SK-N-SH (cell line): Measurements from ENCODE around the gene RAB15. TPM values are rescaled to one million over a fixed set of nuclear protein-coding genes. Genes with fewer than 3 reads are reported as not detected.

Experiments used
- CTCF ChIA-PET: fragments of 300-600, 350-600 bp; formaldehyde crosslinking; extraction: SDS; loops from one replicate; lab custom pipeline; 2021; lab: Yijun Ruan, JAX
- POLR2A ChIA-PET: fragments of 350-600 bp; sonication (Branson Sonifier 250); formaldehyde crosslinking; extraction: SDS; loops from one replicate; lab custom pipeline; 2020; ENCODE audit warnings: antibody characterized with exemption, inconsistent platforms; lab: Yijun Ruan, JAX
- DNase-seq: peaks from one replicate; pipeline ENCODE4 v3.0.0; 2012
- H2AFZ ChIP-seq: fragments of 200-600 bp; sonication (generic); 2 replicates; pipeline ENCODE4 v1.8.1; 2016; ENCODE audit warnings: antibody characterized with exemption, mild to moderate bottlenecking, low read depth
- H3F3A ChIP-seq: fragments of 200-600 bp; sonication (generic); replicated peaks from 2 replicates; pipeline ENCODE3; 2016; ENCODE audit warnings: antibody characterized with exemption, mild to moderate bottlenecking; ENCODE audit not compliant: insufficient read depth
- H3K27ac ChIP-seq, 2 experiments: fragments of 200-500 bp in 1 of 2; fragments of 200-600 bp in 1 of 2; sonication (Bioruptor generic) in 1 of 2; sonication (generic), shearing (Covaris generic) in 1 of 2; 2 replicates each; pipeline versions ENCODE4 v1.5.1 to v1.6.1; 2014 to 2016; ENCODE audit warnings: low read depth in 2 of 2, inconsistent platforms in 1 of 2, low read length in 1 of 2, mild to moderate bottlenecking in 1 of 2, mixed read lengths in 1 of 2
- H3K27me3 ChIP-seq: fragments of 200-600 bp; sonication (generic), shearing (Covaris generic); 2 replicates; pipeline ENCODE4 v1.6.1; 2016; ENCODE audit warnings: mixed run types; ENCODE audit not compliant: insufficient read depth
- H3K36me3 ChIP-seq, 2 experiments: fragments of 200-500 bp in 1 of 2; fragments of 200-600 bp in 1 of 2; sonication (Bioruptor generic) in 1 of 2; sonication (generic) in 1 of 2; replicated peaks in 1 of 2; 2 replicates each; pipeline versions ENCODE3 to v1.5.1; 2014 to 2016; ENCODE audit warnings: low read length in 1 of 2, mild to moderate bottlenecking in 1 of 2; ENCODE audit not compliant: insufficient read depth in 2 of 2, control insufficient read depth in 1 of 2
- H3K4me1 ChIP-seq, 2 experiments: fragments of 200-500 bp in 1 of 2; fragments of 200-600 bp in 1 of 2; sonication (Bioruptor generic) in 1 of 2; sonication (generic), shearing (Covaris generic) in 1 of 2; 2 replicates each; pipeline versions ENCODE4 v1.5.1 to v1.6.1; 2014 to 2016; ENCODE audit warnings: low read depth in 1 of 2, low read length in 1 of 2, mixed run types in 1 of 2; ENCODE audit not compliant: insufficient read depth in 2 of 2, control insufficient read depth in 1 of 2
- H3K4me2 ChIP-seq: fragments of 200-600 bp; sonication (generic), shearing (Covaris generic); 2 replicates; pipeline ENCODE4 v1.6.1; 2017; ENCODE audit warnings: mixed run types
- H3K4me3 ChIP-seq, 2 experiments: fragments of 200-500 bp in 1 of 2; fragments of 200-600 bp in 1 of 2; sonication (Bioruptor generic) in 1 of 2; sonication (generic), shearing (Covaris generic) in 1 of 2; 2 replicates each; pipeline versions ENCODE4 v1.5.1 to v1.8.1; 2014 to 2016; ENCODE audit warnings: low read depth in 2 of 2, inconsistent platforms in 1 of 2, low read length in 1 of 2, mild to moderate bottlenecking in 1 of 2, mixed read lengths in 1 of 2, moderate library complexity in 1 of 2
- H3K79me2 ChIP-seq: fragments of 200-600 bp; sonication (generic); 2 replicates; pipeline ENCODE4 v1.8.1; 2017; ENCODE audit warnings: mild to moderate bottlenecking; ENCODE audit not compliant: insufficient read depth
- H3K9ac ChIP-seq: fragments of 200-600 bp; sonication (generic); 2 replicates; pipeline ENCODE4 v1.6.1; 2017; ENCODE audit warnings: mixed run types
- H3K9me2 ChIP-seq: fragments of 200-600 bp; sonication (generic); 2 replicates; pipeline ENCODE4 v1.6.1; 2017; ENCODE audit warnings: mixed run types
- H3K9me3 ChIP-seq: fragments of 200-600 bp; sonication (generic); 2 replicates; pipeline ENCODE4 v1.6.1; 2017; ENCODE audit warnings: mixed run types, mild to moderate bottlenecking, moderate library complexity
- H4K20me1 ChIP-seq: fragments of 200-600 bp; sonication (generic); 2 replicates; pipeline ENCODE4 v1.6.1; 2017; ENCODE audit warnings: mild to moderate bottlenecking, mixed run types; ENCODE audit not compliant: insufficient read depth
- ELF1 ChIP-seq: IDR thresholded peaks from 2 replicates; pipeline ENCODE4 v1.4.0; 2012
- EP300 ChIP-seq, 2 experiments: IDR thresholded peaks; 2 replicates each; pipeline versions ENCODE4 v1.4.0 to v1.6.1; 2012; ENCODE audit warnings: borderline replicate concordance in 1 of 2, low read depth in 1 of 2, low read length in 1 of 2
- EZH2phosphoT487 ChIP-seq: fragments of 200-600 bp; sonication (generic); IDR thresholded peaks from 2 replicates; pipeline ENCODE4 v1.6.1; 2017; ENCODE audit warnings: low read depth, mixed run types, mild to moderate bottlenecking, antibody characterized with exemption, moderate library complexity, borderline replicate concordance
- FOXJ3 ChIP-seq: sonication (generic); formaldehyde crosslinking; IDR thresholded peaks from 2 replicates; pipeline ENCODE4 v1.5.1; 2020; ENCODE audit warnings: mild to moderate bottlenecking, missing genetic modification reagents
- GABPA ChIP-seq: IDR thresholded peaks from 2 replicates; pipeline ENCODE4 v1.4.0; 2012; ENCODE audit warnings: low read depth, mild to moderate bottlenecking
- MEF2A ChIP-seq: IDR thresholded peaks from 2 replicates; pipeline ENCODE4 v1.4.0; 2012; ENCODE audit warnings: low read depth, borderline replicate concordance
- NRF1 ChIP-seq: IDR thresholded peaks from 2 replicates; pipeline ENCODE4 v1.6.1; 2012; ENCODE audit warnings: low read depth, mild to moderate bottlenecking, low read length
- POLR2AphosphoS5 ChIP-seq: IDR thresholded peaks from 2 replicates; pipeline ENCODE4 v1.6.1; 2012; ENCODE audit warnings: low read depth, low read length
- TAF1 ChIP-seq: IDR thresholded peaks from 2 replicates; pipeline ENCODE4 v1.6.1; 2012; ENCODE audit warnings: low read depth, mild to moderate bottlenecking, low read length, moderate library complexity, borderline replicate concordance
- YY1 ChIP-seq: IDR thresholded peaks from 2 replicates; pipeline ENCODE4 v1.4.0; 2012; ENCODE audit warnings: low read depth, mild to moderate bottlenecking
- WGBS: methylation state at CpG from one replicate; pipeline ENCODE4 v1.1.6; 2017; ENCODE audit warnings: low lambda C conversion rate; 5-methylcytosine and 5-hydroxymethylcytosine counted together
- polyA plus RNA-seq, 3 experiments: library from polyadenylated mRNA; depleted of rRNA; stranded (reverse); fragments of >200 nt; gene quantifications; 2 replicates each; pipeline ENCODE4 v1.2.3, GENCODE V29; 2012
- TF ChIP-seq, protein P1 (sequence below): fragments of 150-350 bp; IDR thresholded peaks from 2 replicates; pipeline ENCODE4 v1.6.1; 2017; ENCODE audit warnings: antibody characterized with exemption, low read length, low read depth, borderline replicate concordance
- TF ChIP-seq, protein P2 (sequence below): IDR thresholded peaks from 2 replicates; pipeline ENCODE4 v1.4.0; 2012; ENCODE audit warnings: low read depth, borderline replicate concordance
- TF ChIP-seq, protein P3 (sequence below): IDR thresholded peaks from 2 replicates; pipeline ENCODE4 v1.4.0; 2012; ENCODE audit warnings: low read depth
- TF ChIP-seq, protein P4 (sequence below): fragments of 200-600 bp; sonication (generic); IDR thresholded peaks from 2 replicates; pipeline ENCODE4 v1.6.1; 2017; ENCODE audit warnings: antibody characterized with exemption, mild to moderate bottlenecking, moderate library complexity
- TF ChIP-seq, protein P5 (sequence below): IDR thresholded peaks from 2 replicates; pipeline ENCODE4 v1.6.1; 2012; ENCODE audit warnings: mild to moderate bottlenecking, low read depth, low read length, moderate library complexity

Gene RAB15
- polyA plus RNA-seq, 1 of the 3 experiments (the other 2 are of a cell fraction) = 14.2 TPM

DNA sequence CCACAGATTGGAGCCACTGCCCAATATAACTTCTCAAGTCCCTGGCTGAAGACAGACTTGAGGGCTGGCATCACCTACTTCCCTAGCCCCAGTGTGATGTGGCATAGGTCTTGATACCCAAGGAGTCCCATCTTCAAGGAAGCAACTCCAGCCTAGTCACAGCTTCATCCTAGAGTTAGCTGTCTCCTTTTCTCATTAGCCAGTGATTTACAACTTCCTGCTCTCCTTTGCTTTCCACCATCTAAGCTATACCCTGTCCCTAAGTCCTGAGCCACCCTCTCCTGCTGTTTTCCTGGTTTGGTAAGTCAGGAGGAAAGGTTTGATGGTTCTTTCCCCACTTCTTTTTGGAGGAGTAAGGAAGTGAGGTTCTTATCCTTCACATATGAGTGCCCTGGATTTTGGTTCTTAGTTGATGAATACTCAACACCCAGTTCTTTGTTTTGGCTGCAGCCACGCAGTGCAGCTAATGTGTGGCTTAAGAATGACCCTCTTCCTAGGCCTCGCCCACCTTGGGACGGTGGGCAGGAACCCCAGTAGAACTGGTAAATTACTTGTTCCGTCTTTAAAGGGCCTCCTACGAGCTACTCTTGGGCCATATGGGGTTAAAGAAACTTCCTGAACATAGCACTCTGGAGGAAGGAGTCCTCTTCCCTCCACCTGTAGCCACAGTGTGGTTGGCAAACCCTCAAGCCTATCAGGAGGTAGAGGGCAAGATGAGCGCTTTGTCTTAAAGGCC, 25.7 kb downstream of the RAB15 start:
- Histone ChIP-seq H3K79me2 (no peaks in the 10 kb centered on the region), H3K4me3 (no peak overlapping the region), H3K36me3 (peaks cover 0 to 34% of the 10 kb centered on the region in 2 experiments), H3K4me2 (no peak overlapping the region), H4K20me1 (no peaks in the 10 kb centered on the region), H3K27ac (no peak overlapping the region; a peak in 1 of 4 replicates), H3K27me3 (no peaks in the 10 kb centered on the region), H3K9me2 (no peaks in the 10 kb centered on the region), H3K9me3 (no peaks in the 10 kb centered on the region), H3K9ac (no peak overlapping the region), H2AFZ (no peak overlapping the region), H3K4me1 (peaks cover 0 to 7% of the 10 kb centered on the region in 2 experiments; a peak in 1 of 4 replicates), H3F3A (no peaks in the 10 kb centered on the region)
- no peak for DNase-seq
- POLR2A ChIA-PET = no interaction called here
- TF ChIP-seq POLR2AphosphoS5 (no peak), EP300 (IDR thresholded peaks at IDR 0.05; ENCODE audit: borderline replicate concordance in 1 of 2, low read depth in 1 of 2, low read length in 1 of 2) (no peak), EZH2phosphoT487 (no peak), GABPA (no peak), MEF2A (no peak), FOXJ3 (CRISPR knock-in tag) (no peak), TAF1 (no peak), ELF1 (no peak), YY1 (no peak), NRF1 (no peak)
- TF ChIP-seq, protein P1, sequence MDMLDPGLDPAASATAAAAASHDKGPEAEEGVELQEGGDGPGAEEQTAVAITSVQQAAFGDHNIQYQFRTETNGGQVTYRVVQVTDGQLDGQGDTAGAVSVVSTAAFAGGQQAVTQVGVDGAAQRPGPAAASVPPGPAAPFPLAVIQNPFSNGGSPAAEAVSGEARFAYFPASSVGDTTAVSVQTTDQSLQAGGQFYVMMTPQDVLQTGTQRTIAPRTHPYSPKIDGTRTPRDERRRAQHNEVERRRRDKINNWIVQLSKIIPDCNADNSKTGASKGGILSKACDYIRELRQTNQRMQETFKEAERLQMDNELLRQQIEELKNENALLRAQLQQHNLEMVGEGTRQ = no peak
- TF ChIP-seq, protein P2, sequence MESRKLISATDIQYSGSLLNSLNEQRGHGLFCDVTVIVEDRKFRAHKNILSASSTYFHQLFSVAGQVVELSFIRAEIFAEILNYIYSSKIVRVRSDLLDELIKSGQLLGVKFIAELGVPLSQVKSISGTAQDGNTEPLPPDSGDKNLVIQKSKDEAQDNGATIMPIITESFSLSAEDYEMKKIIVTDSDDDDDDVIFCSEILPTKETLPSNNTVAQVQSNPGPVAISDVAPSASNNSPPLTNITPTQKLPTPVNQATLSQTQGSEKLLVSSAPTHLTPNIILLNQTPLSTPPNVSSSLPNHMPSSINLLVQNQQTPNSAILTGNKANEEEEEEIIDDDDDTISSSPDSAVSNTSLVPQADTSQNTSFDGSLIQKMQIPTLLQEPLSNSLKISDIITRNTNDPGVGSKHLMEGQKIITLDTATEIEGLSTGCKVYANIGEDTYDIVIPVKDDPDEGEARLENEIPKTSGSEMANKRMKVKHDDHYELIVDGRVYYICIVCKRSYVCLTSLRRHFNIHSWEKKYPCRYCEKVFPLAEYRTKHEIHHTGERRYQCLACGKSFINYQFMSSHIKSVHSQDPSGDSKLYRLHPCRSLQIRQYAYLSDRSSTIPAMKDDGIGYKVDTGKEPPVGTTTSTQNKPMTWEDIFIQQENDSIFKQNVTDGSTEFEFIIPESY = no peak
- TF ChIP-seq, protein P3, sequence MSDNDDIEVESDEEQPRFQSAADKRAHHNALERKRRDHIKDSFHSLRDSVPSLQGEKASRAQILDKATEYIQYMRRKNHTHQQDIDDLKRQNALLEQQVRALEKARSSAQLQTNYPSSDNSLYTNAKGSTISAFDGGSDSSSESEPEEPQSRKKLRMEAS = no peak
- TF ChIP-seq, protein P4, sequence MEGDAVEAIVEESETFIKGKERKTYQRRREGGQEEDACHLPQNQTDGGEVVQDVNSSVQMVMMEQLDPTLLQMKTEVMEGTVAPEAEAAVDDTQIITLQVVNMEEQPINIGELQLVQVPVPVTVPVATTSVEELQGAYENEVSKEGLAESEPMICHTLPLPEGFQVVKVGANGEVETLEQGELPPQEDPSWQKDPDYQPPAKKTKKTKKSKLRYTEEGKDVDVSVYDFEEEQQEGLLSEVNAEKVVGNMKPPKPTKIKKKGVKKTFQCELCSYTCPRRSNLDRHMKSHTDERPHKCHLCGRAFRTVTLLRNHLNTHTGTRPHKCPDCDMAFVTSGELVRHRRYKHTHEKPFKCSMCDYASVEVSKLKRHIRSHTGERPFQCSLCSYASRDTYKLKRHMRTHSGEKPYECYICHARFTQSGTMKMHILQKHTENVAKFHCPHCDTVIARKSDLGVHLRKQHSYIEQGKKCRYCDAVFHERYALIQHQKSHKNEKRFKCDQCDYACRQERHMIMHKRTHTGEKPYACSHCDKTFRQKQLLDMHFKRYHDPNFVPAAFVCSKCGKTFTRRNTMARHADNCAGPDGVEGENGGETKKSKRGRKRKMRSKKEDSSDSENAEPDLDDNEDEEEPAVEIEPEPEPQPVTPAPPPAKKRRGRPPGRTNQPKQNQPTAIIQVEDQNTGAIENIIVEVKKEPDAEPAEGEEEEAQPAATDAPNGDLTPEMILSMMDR = no peak
- TF ChIP-seq, protein P5, sequence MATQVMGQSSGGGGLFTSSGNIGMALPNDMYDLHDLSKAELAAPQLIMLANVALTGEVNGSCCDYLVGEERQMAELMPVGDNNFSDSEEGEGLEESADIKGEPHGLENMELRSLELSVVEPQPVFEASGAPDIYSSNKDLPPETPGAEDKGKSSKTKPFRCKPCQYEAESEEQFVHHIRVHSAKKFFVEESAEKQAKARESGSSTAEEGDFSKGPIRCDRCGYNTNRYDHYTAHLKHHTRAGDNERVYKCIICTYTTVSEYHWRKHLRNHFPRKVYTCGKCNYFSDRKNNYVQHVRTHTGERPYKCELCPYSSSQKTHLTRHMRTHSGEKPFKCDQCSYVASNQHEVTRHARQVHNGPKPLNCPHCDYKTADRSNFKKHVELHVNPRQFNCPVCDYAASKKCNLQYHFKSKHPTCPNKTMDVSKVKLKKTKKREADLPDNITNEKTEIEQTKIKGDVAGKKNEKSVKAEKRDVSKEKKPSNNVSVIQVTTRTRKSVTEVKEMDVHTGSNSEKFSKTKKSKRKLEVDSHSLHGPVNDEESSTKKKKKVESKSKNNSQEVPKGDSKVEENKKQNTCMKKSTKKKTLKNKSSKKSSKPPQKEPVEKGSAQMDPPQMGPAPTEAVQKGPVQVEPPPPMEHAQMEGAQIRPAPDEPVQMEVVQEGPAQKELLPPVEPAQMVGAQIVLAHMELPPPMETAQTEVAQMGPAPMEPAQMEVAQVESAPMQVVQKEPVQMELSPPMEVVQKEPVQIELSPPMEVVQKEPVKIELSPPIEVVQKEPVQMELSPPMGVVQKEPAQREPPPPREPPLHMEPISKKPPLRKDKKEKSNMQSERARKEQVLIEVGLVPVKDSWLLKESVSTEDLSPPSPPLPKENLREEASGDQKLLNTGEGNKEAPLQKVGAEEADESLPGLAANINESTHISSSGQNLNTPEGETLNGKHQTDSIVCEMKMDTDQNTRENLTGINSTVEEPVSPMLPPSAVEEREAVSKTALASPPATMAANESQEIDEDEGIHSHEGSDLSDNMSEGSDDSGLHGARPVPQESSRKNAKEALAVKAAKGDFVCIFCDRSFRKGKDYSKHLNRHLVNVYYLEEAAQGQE = no peak
- 96% methylated on average over 6 of the region's 6 CpGs for whole genome bisulfite sequencing
- CTCF ChIA-PET = interaction anchor here (1.1 to 1.8 kb wide), 2 partner anchors 14 to 55 kb away, joined by 3 to 4 read pairs; no protein-coding TSS in a partner anchor
